PC-9 (cell line): ENCODE data around the gene UBE2C. TPM values are rescaled to one million over a fixed set of nuclear protein-coding genes. Genes with fewer than 3 reads are reported as not detected.
"Not testable (repeated sequence)": the region's sequence is repeated elsewhere in the genome, so short reads cannot be mapped to it uniquely, and the experiment has no call there.

Experiments
- Bru-seq: library from RNA; stranded (reverse); fragments of 400-500 nt; gene quantifications from one replicate; lab custom pipeline; 2021; lab: Mats Ljungman, UMichigan
- BruChase-seq, 2 experiments: library from RNA; stranded (reverse); fragments of 400-500 nt; gene quantifications; one replicate each; lab custom pipeline; 2021; lab: Mats Ljungman, UMichigan
- BruUV-seq: library from RNA; stranded (reverse); fragments of 400-500 nt; replicated peaks from 2 replicates; lab custom pipeline; 2021; lab: Mats Ljungman, UMichigan
- CTCF ChIA-PET: fragments of 300-600 bp; sonication (Branson Sonifier 250); formaldehyde crosslinking; loops from one replicate; lab custom pipeline; 2022; ENCODE audit warnings: antibody characterized with exemption; lab: Charles Lee
- POLR2A ChIA-PET: fragments of 300-600 bp; sonication (Branson Sonifier 250); formaldehyde crosslinking; loops from one replicate; lab custom pipeline; 2022; ENCODE audit warnings: antibody characterized with exemption; ENCODE audit not compliant: unreplicated experiment; lab: Charles Lee
- DNase-seq, 2 experiments: peaks; one replicate each; pipeline versions ENCODE4 v3.0.0 to v3.0.0-alpha.2; 2015 to 2022; ENCODE audit warnings: mixed read lengths in 1 of 2
- H2AFZ ChIP-seq: fragments of 200-600 bp; sonication (generic); 2 replicates; pipeline ENCODE4 v1.8.1; 2017; ENCODE audit warnings: antibody characterized with exemption
- H3F3A ChIP-seq: fragments of 200-600 bp; sonication (generic); 2 replicates; pipeline ENCODE4 v1.8.1; 2017; ENCODE audit warnings: antibody characterized with exemption, mild to moderate bottlenecking, low read depth; ENCODE audit not compliant: insufficient read depth
- H3K27ac ChIP-seq: fragments of 200-600 bp; sonication (generic); 2 replicates; pipeline ENCODE4 v1.6.1; 2016; ENCODE audit warnings: mixed run types
- H3K27me3 ChIP-seq: fragments of 200-600 bp; sonication (generic); 2 replicates; pipeline ENCODE4 v1.6.1; 2016; ENCODE audit warnings: low read depth, mixed run types; ENCODE audit not compliant: insufficient read depth
- H3K36me3 ChIP-seq: fragments of 200-600 bp; sonication (generic); 2 replicates; pipeline ENCODE4 v1.6.1; 2016; ENCODE audit warnings: low read depth, mixed run types
- H3K4me1 ChIP-seq: fragments of 200-600 bp; sonication (generic); replicated peaks from 2 replicates; pipeline ENCODE4 v1.6.1; 2016; ENCODE audit warnings: mixed run types; ENCODE audit not compliant: insufficient read depth
- H3K4me2 ChIP-seq: fragments of 200-600 bp; sonication (generic); 2 replicates; pipeline ENCODE4 v1.6.1; 2017; ENCODE audit warnings: mixed run types
- H3K4me3 ChIP-seq: fragments of 200-600 bp; sonication (generic); 2 replicates; pipeline ENCODE4 v1.6.1; 2016; ENCODE audit warnings: mixed run types
- H3K79me2 ChIP-seq: fragments of 200-600 bp; sonication (generic); 2 replicates; pipeline ENCODE4 v1.6.1; 2017; ENCODE audit warnings: low read depth, mixed run types
- H3K9me2 ChIP-seq: fragments of 200-600 bp; sonication (generic); 2 replicates; pipeline ENCODE4 v1.8.1; 2017; ENCODE audit warnings: mild to moderate bottlenecking; ENCODE audit not compliant: insufficient read depth
- H3K9me3 ChIP-seq: fragments of 200-600 bp; sonication (generic); 2 replicates; pipeline ENCODE4 v1.8.1; 2016; ENCODE audit warnings: low read depth; ENCODE audit not compliant: insufficient read depth
- H4K20me1 ChIP-seq: fragments of 200-600 bp; sonication (generic); 2 replicates; pipeline ENCODE4 v1.8.1; 2017; ENCODE audit not compliant: insufficient read depth
- EZH2 ChIP-seq: fragments of 200-600 bp; sonication (generic); IDR thresholded peaks from 2 replicates; pipeline ENCODE4 v1.8.0; 2017; ENCODE audit warnings: antibody characterized with exemption, low read depth
- intact Hi-C: fragments of 100-400 bp; cut with micrococcal nuclease; formaldehyde crosslinking; loops from one replicate; pipeline ENCODE4 v1.10.0; 2022; ENCODE audit not compliant: unreplicated experiment
- long read RNA-seq: library from polyadenylated mRNA; stranded (forward); transcript quantifications from one replicate; pipeline ENCODE4 v2.0.0, GENCODE V29; 2022
- total RNA-seq: library from RNA; stranded (reverse); gene quantifications from 2 replicates; pipeline ENCODE4 v1.2.3, GENCODE V29; 2021
- TF ChIP-seq, protein P1 (sequence below): fragments of 200-600 bp; sonication (generic); conservative IDR thresholded peaks from 2 replicates; pipeline ENCODE4 v1.6.1; 2017; ENCODE audit warnings: mixed run types, antibody characterized with exemption, mild to moderate bottlenecking, moderate library complexity

UBE2C gene
- 207 TPM in 2 replicates for total RNA-seq
- percentile 95 among the genes with signal in this experiment for Bru-seq, nascent RNA
- percentile 96 among the genes with signal in this experiment for BruChase-seq, experiment 1, labeled RNA remaining after a 2-hour chase
- percentile 98 among the genes with signal in this experiment for BruChase-seq, experiment 2, labeled RNA remaining after a 6-hour chase
- long read RNA-seq, transcript UBE2C-203 (5 exons, 665 nt): minor isoform, 5 of 434 reads
- long read RNA-seq, transcript UBE2C-205 (6 exons, 914 nt): minor isoform, 14 of 434 reads
- long read RNA-seq, transcript UBE2C-204 (6 exons, 850 nt): major isoform, 373 of 434 reads
- long read RNA-seq, partial matches to known transcripts: 24 of 434 reads
- long read RNA-seq, other reads (novel, unspliced or antisense): 12 of 434 reads

DNA sequence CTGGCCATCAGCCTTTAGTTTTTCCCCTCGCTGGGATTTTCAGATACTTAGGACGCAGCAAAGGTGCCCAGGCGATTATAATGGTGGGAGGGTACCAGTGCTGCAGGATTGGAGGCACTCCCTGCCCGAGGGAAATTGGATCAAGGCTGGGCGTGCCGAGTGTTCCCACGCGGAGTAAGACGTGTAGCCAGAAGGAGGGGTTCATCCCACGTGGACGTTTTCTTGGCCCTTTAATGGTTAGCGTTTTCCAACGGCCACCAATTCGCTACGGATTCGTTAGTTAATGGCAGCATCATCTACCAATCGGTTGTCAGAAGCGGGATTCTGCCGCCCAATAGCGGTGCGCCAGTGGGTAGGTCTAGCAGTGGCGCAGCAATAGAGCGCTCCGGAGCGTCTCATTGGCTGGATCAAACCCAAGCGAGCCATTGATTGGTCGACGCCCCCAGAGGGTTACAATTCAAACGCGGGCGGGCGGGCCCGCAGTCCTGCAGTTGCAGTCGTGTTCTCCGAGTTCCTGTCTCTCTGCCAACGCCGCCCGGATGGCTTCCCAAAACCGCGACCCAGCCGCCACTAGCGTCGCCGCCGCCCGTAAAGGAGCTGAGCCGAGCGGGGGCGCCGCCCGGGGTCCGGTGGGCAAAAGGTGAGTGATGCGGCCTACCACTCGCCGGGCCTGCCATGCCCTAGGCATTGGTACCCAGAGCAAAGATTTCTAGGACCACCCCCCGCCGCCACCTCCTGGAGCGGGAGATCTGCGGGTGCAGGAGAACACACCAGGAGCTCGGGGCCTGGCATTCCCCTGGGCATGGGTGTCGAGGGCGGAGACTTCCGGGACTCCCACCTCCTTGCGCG is at the start of gene UBE2C:
Gene UBE2C (plus strand): TSS at position 488 of the 849 bp plus-strand sequence. CDS start 52 bp downstream, at position 540.
- Histone ChIP-seq H3K79me2 (peaks cover 29% of the 10 kb centered on the region), H3F3A (peaks cover 58% of the 10 kb centered on the region), H3K4me1 (peaks cover 38% of the 10 kb centered on the region), H3K36me3 (peaks cover 46% of the 10 kb centered on the region), H3K9me3 (no peaks in the 10 kb centered on the region), H3K27ac (no peak within 1 kb of the TSS), H3K4me2 (peak within 1 kb of the TSS; percentile 88), H3K27me3 (no peaks in the 10 kb centered on the region), H2AFZ (peak within 1 kb of the TSS; percentile 74), H3K9me2 (no peaks in the 10 kb centered on the region), H3K4me3 (peak within 1 kb of the TSS; percentile 77), H4K20me1 (no peaks in the 10 kb centered on the region)
- TF ChIP-seq, protein P1, sequence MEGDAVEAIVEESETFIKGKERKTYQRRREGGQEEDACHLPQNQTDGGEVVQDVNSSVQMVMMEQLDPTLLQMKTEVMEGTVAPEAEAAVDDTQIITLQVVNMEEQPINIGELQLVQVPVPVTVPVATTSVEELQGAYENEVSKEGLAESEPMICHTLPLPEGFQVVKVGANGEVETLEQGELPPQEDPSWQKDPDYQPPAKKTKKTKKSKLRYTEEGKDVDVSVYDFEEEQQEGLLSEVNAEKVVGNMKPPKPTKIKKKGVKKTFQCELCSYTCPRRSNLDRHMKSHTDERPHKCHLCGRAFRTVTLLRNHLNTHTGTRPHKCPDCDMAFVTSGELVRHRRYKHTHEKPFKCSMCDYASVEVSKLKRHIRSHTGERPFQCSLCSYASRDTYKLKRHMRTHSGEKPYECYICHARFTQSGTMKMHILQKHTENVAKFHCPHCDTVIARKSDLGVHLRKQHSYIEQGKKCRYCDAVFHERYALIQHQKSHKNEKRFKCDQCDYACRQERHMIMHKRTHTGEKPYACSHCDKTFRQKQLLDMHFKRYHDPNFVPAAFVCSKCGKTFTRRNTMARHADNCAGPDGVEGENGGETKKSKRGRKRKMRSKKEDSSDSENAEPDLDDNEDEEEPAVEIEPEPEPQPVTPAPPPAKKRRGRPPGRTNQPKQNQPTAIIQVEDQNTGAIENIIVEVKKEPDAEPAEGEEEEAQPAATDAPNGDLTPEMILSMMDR: no peak
- TF ChIP-seq EZH2: no peak
- no TSS peak for BruUV-seq
- DNase-seq: peak; percentile 98 to 99
- ChIA-PET CTCF (no interaction called here), POLR2A (interaction anchor here (0.6 kb wide), 2 partner anchors 25 to 137 kb away, joined by 3 read pairs; no protein-coding TSS in a partner anchor)
- intact Hi-C loops: loop anchor here (2.0 to 5.0 kb wide), 2 partner anchors 34 to 150 kb away; no protein-coding TSS in a partner anchor

DNA sequence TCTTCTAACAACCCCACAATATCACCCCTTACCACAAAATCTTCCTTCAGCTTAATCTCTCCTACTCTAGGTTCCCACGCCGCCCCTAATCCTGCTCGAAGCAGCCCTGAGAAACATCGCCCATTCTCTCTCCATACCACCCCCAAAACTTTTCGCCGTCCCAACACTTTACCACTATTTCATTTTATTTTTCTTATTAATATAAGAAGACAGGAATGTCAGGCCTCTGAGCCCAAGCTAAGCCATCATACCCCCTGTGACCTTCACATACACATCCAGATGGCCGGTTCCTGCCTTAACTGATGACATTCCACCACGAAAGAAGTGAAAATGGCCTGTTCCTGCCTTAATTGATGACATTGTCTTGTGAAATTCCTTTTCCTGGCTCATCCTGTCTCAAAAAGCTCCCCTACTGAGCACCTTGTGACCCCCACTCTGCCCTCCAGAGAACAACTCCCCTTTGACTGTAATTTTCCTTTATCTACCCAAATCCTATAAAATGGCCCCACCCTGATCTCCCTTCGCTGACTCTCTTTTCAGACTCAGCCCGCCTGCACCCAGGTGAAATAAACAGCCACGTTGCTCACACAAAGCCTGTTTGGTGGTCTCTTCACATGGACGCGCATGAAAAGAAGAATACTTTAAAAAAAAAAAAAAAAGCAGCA is 47.7 kb upstream of the UBE2C start:
- H3K4me3 ChIP-seq, CTCF ChIA-PET, BruUV-seq, DNase-seq, H3K36me3 ChIP-seq, H3K27me3 ChIP-seq, H2AFZ ChIP-seq, H3F3A ChIP-seq, H3K79me2 ChIP-seq, intact Hi-C loops, H3K4me1 ChIP-seq, H3K27ac ChIP-seq, H4K20me1 ChIP-seq, POLR2A ChIA-PET, H3K9me2 ChIP-seq, H3K4me2 ChIP-seq, H3K9me3 ChIP-seq: not testable (repeated sequence)

DNA sequence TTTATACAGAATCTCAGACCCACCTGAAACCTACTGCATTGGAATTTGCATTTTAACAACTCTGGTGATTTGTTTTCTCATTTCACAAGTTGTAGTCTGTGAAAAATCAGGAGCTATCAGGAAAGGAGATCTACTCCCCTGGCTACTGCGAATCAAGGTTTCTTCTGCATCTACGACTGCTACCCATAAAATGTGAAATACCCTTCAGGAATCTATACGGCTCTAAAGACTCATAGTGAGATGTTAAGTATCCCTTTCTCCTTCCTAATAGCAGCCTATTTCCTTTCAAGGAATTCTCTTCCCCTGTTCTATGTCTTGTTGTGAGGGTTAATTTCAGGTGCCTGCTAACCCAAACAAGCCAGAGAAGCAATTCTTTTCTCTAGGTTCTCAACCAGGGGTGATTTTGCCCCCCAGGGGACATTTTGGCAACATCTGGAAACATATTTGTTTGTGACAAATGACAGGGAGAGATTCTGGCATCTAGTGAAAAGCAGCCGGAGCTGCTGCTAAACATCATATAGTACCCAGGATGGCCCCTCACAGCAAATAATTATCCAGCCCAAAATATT is 47.1 kb upstream of the UBE2C start:
- Histone ChIP-seq H2AFZ (no peak overlapping the region), H3K9me2 (no peaks in the 10 kb centered on the region)

More for the DNA sequence above, 47.1 kb upstream of the UBE2C start:
- TF ChIP-seq, protein P1: no peak
- no peak for TF ChIP-seq EZH2
- no peaks in the 10 kb centered on the region for H3K9me3 ChIP-seq
- H3K4me3 ChIP-seq: no peak overlapping the region
- H3K4me2 ChIP-seq: no peak overlapping the region
- H3K36me3 ChIP-seq: no peaks in the 10 kb centered on the region
- CTCF ChIA-PET: interaction anchor here (0.6 kb wide), 1 partner anchor 923 kb away, joined by 6 read pairs; no protein-coding TSS in a partner anchor
- no peaks in the 10 kb centered on the region for H3K27me3 ChIP-seq
- intact Hi-C loops: no loop called here
- H3F3A ChIP-seq: no peaks in the 10 kb centered on the region
- no peaks in the 10 kb centered on the region for H3K4me1 ChIP-seq
- POLR2A ChIA-PET: no interaction called here
- H3K27ac ChIP-seq: no peak overlapping the region
- H4K20me1 ChIP-seq: no peaks in the 10 kb centered on the region
- H3K79me2 ChIP-seq: no peaks in the 10 kb centered on the region
- no TSS peak for BruUV-seq
- no peak for DNase-seq
